Measurements from ENCODE around the gene BMP3.
"Not testable (repeated sequence)": the region's sequence is repeated elsewhere in the genome, so short reads cannot be mapped to it uniquely, and the experiment has no call there.

The BMP3 gene

GRCh38 chr4:81030061-81030980, at the start of gene BMP3:
BMP3 (plus strand) TSS chr4:81030708; CDS start chr4:81031285, 577 bp downstream.
- peak; percentile 14 for DNase-seq

- DNase-seq = no peak
Observed at GRCh38 chr4:80986011-80986410, 44.5 kb upstream of the BMP3 start.

GRCh38 chr4:80989921-80990544, 40.5 kb upstream of the BMP3 start:
- DNase-seq = peak; percentile 14

GRCh38 chr4:80990851-80991250, 39.7 kb upstream of the BMP3 start:
- no peak for DNase-seq

GRCh38 chr4:80999943-81000342, 30.6 kb upstream of the BMP3 start:
- DNase-seq = no peak

- no peak for DNase-seq
Observed at GRCh38 chr4:81003597-81004111, 26.9 kb upstream of the BMP3 start.

GRCh38 chr4:81007417-81007816, 23.1 kb upstream of the BMP3 start:
- no peak for DNase-seq

GRCh38 chr4:81016566-81016965, 13.9 kb upstream of the BMP3 start:
- not testable (repeated sequence) for DNase-seq

GRCh38 chr4:81019006-81019405, 11.5 kb upstream of the BMP3 start:
- DNase-seq = no peak

GRCh38 chr4:81021142-81021944, 9.2 kb upstream of the BMP3 start:
- no peak for DNase-seq

- no peak for DNase-seq
Observed at GRCh38 chr4:81021981-81022380, 8.5 kb upstream of the BMP3 start.

GRCh38 chr4:81023484-81023883, 7.0 kb upstream of the BMP3 start:
- DNase-seq = no peak

GRCh38 chr4:81030981-81031791, 678 bp downstream of the BMP3 start:
- DNase-seq = peak; percentile 19

- peak; percentile 34 for DNase-seq
Observed at GRCh38 chr4:81031796-81032551, 1.5 kb downstream of the BMP3 start.

- DNase-seq = peak; percentile 18
Observed at GRCh38 chr4:81032771-81033684, 2.5 kb downstream of the BMP3 start.

- DNase-seq = no peak
Observed at GRCh38 chr4:81038636-81039350, 8.3 kb downstream of the BMP3 start.

GRCh38 chr4:81039351-81039972, 9.0 kb downstream of the BMP3 start:
- no peak for DNase-seq

GRCh38 chr4:81040012-81040659, 9.6 kb downstream of the BMP3 start:
- peak; percentile 24 for DNase-seq

Measured in NCI-H2171 treated with DMSO at 0.1 percent for 48 hours (cell line).